Prostate gland (tissue), 2 donors: ENCODE results near the gene DNAI4. TPM values are rescaled to one million over a fixed set of nuclear protein-coding genes. Genes with fewer than 3 reads are reported as not detected.

ENCODE experiments used
- DNase-seq: peaks from one replicate; pipeline ENCODE4 v3.0.0-alpha.2; 2019; ENCODE audit warnings: low spot score
- H3K27ac ChIP-seq, 2 donors: fragments of 200-600 bp; sonication (generic); 2 replicates each; pipeline ENCODE4 v1.5.1; 2017 to 2019
- H3K27me3 ChIP-seq: fragments of 200-600 bp; sonication (generic); replicated peaks from 2 replicates; pipeline ENCODE4 v1.5.1; 2019; ENCODE audit not compliant: insufficient read depth
- H3K36me3 ChIP-seq, 2 donors: fragments of 200-600 bp; sonication (generic); 1 replicate in 1 of 2; 2 replicates in 1 of 2; pipeline versions ENCODE4 v1.5.1 to v1.8.1; 2017 to 2019
- H3K4me1 ChIP-seq: fragments of 200-600 bp; sonication (generic); replicated peaks from 2 replicates; pipeline ENCODE4 v1.5.1; 2019
- H3K4me3 ChIP-seq, 2 donors: fragments of 200-600 bp; sonication (generic); 2 replicates each; pipeline ENCODE4 v1.5.1; 2017 to 2019
- H3K9me3 ChIP-seq: fragments of 200-600 bp; sonication (generic); 2 replicates; pipeline ENCODE4 v1.5.1; 2017
- POLR2A ChIP-seq: fragments of 450-650 bp; IDR thresholded peaks from one replicate; pipeline ENCODE4 v1.6.1; 2016; ENCODE audit warnings: antibody characterized with exemption, mild to moderate bottlenecking
- POLR2AphosphoS5 ChIP-seq: sonication (generic); formaldehyde crosslinking; IDR thresholded peaks from one replicate; pipeline ENCODE4 v1.6.1; 2017; ENCODE audit warnings: antibody characterized with exemption
- WGBS: methylation state at CpG from one replicate; pipeline ENCODE4 v1.1.5; 2018; 5-methylcytosine and 5-hydroxymethylcytosine counted together
- intact Hi-C: fragments of 100-400 bp; cut with DNase I; formaldehyde crosslinking; loops from one replicate; pipeline ENCODE4 v1.14.2; 2022
- total RNA-seq, 2 donors: library from RNA; depleted of rRNA; stranded (reverse); fragments of >200 nt; gene quantifications; one replicate each; pipeline ENCODE4 v1.1.0, GENCODE V29; 2016
- TF ChIP-seq, protein P1 (sequence below), 4 experiments: fragments of 200-600 bp in 2 of 4; fragments of 450-650 bp in 2 of 4; sonication (generic) in 2 of 4; IDR thresholded peaks; 1 replicate in 3 of 4; 2 replicates in 1 of 4; pipeline ENCODE4 v1.5.1; 2016 to 2019; ENCODE audit warnings: antibody characterized with exemption in 4 of 4, mild to moderate bottlenecking in 2 of 4, moderate library complexity in 2 of 4

DNAI4 gene
- total RNA-seq, 2 donors from 2014 or later, result 8.0 to 8.5 TPM

DNA sequence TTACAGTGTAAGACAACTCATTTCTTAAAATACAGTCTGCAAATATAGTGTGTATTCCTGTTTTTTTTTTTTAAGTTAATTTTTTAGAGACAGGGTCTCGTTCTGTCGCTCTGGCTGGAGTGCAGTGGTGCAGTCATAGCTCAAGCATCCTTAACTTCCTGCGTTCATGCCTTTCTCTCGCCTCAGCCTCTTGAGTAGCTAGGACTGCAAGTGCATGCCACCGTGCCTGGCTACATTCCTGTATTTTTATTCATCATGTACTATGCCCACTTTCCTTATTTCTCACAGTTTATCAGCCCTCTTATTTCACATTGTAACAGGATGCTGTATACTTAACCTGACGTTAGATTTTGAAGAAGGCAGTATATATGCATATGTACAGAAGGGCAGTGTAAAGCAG lies 26.9 kb upstream of the DNAI4 start:
- Histone ChIP-seq H3K27me3 (no peaks in the 10 kb centered on the region), H3K9me3 (no peaks in the 10 kb centered on the region), H3K4me1 (no peaks in the 10 kb centered on the region), H3K36me3 (no peaks in the 10 kb centered on the region), H3K27ac (no peak overlapping the region), H3K4me3 (no peak overlapping the region)
- WGBS, result 95% methylated on average over 6 of the region's 6 CpGs
- intact Hi-C loops, result no loop called here
- TF ChIP-seq POLR2A (no peak), POLR2AphosphoS5 (no peak)
- TF ChIP-seq, protein P1, sequence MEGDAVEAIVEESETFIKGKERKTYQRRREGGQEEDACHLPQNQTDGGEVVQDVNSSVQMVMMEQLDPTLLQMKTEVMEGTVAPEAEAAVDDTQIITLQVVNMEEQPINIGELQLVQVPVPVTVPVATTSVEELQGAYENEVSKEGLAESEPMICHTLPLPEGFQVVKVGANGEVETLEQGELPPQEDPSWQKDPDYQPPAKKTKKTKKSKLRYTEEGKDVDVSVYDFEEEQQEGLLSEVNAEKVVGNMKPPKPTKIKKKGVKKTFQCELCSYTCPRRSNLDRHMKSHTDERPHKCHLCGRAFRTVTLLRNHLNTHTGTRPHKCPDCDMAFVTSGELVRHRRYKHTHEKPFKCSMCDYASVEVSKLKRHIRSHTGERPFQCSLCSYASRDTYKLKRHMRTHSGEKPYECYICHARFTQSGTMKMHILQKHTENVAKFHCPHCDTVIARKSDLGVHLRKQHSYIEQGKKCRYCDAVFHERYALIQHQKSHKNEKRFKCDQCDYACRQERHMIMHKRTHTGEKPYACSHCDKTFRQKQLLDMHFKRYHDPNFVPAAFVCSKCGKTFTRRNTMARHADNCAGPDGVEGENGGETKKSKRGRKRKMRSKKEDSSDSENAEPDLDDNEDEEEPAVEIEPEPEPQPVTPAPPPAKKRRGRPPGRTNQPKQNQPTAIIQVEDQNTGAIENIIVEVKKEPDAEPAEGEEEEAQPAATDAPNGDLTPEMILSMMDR (IDR thresholded peaks at IDR 0.05), result no peak
- no peak for DNase-seq

DNA sequence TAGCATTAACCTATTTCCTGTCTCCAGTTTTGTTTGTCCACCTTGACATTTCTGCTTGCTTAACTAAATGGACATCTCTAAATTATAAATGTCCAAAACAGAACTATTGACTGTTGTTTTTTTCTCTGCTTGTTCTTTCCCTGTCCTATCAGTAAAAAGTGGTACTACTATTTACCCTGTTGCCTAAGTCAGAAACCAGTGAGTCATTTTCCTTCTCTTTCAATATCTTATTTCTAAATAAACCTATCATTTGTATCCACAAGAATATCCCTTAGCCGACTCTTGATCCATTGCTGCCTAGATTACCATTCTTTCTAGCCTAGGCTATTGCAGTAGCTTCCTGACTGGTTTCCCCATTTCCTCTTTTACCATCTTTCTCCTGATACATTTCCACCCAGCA lies 22.6 kb upstream of the DNAI4 start:
- Histone ChIP-seq H3K4me1 (no peaks in the 10 kb centered on the region), H3K27me3 (no peaks in the 10 kb centered on the region), H3K27ac (no peak overlapping the region), H3K36me3 (no peaks in the 10 kb centered on the region), H3K4me3 (no peak overlapping the region), H3K9me3 (no peaks in the 10 kb centered on the region)
- no peak for DNase-seq
- WGBS, result 87% methylated on average over 1 of the region's 1 CpG
- intact Hi-C loops, result no loop called here
- TF ChIP-seq POLR2A (no peak), POLR2AphosphoS5 (no peak)
- TF ChIP-seq, protein P1 (IDR thresholded peaks at IDR 0.05), result no peak

DNA sequence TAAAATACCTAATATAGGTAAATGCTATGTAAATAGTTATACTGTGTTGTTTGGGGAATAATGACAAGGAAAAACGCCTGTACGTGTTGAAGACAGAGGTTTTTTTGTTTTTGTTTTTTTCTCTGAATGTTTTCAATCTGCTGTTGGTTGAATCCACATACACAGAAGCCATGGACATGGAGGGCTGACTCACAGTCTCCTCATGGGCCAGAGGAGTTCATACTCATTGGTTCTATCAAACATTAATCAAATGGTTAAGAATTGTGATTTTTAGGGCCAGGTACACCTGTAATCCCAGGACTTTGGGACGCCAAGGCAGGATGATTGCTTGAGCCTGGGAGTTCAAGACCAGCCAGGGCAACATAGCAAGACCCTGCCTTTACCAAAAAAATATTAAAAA lies 20.7 kb upstream of the DNAI4 start:
- 94% methylated on average over 3 of the region's 3 CpGs for WGBS
- Histone ChIP-seq H3K9me3 (no peaks in the 10 kb centered on the region), H3K36me3 (no peaks in the 10 kb centered on the region), H3K27ac (no peak overlapping the region), H3K4me3 (no peak overlapping the region), H3K27me3 (no peaks in the 10 kb centered on the region), H3K4me1 (no peaks in the 10 kb centered on the region)
- intact Hi-C loops, result no loop called here
- DNase-seq, result no peak
- TF ChIP-seq POLR2AphosphoS5, result no peak
- TF ChIP-seq, protein P1 (IDR thresholded peaks at IDR 0.05), result no peak
- no peak for TF ChIP-seq POLR2A

DNA sequence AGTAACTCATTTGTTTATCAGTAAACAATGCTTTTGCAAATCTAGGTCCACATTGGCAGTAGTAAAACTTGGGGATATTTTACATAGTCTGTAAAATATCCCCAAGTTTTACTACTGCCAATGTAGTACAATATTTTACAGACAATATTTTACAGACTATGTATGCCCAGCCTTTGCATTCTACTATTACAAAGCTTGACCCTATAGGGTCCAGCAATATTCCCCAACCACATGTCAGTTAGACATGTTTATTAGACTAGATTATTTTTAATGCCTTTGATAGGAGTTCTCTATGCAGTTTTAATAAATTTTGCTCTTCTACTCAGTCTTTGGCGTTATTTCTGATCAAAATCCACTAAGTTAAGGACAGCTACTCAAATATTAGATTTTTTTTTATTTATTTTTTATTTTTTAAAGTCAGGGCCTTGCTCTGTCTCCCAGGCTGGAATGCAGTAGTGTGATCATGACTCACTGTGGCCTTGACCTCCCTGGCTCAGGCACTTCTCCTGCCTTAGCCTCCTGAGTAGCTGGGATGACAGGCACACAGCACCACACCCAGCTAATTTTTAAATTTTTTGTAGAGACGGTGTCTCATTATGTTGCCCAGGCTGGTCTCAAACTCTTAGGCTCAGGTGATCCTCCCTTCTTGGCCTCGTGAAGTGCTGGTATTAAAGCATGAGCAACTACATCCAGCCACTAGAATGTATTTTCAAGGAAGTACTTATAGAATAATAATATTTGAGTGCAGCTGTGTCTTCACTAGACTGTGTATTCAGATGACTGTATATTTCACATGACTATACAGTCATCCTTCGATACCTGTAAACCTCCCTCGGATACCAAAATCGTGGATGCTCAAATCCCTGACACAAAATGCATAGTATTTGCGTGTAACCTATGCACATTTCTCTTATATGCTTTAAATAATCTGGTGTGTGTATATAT lies 19.9 kb upstream of the DNAI4 start:
- no peak for DNase-seq
- no peaks in the 10 kb centered on the region for H3K27me3 ChIP-seq
- H3K9me3 ChIP-seq, result no peaks in the 10 kb centered on the region
- no peaks in the 10 kb centered on the region for H3K4me1 ChIP-seq
- H3K4me3 ChIP-seq, result no peak overlapping the region
- intact Hi-C loops, result no loop called here
- WGBS, result 93% methylated on average over 7 of the region's 7 CpGs
- TF ChIP-seq, protein P1 (IDR thresholded peaks at IDR 0.05), result no peak
- no peak for TF ChIP-seq POLR2A
- no peak for TF ChIP-seq POLR2AphosphoS5
- no peaks in the 10 kb centered on the region for H3K36me3 ChIP-seq
- no peak overlapping the region for H3K27ac ChIP-seq
